Measurements from ENCODE around the gene TECTA.
"Not testable (repeated sequence)": the region's sequence is repeated elsewhere in the genome, so short reads cannot be mapped to it uniquely, and the experiment has no call there.

TECTA gene

GRCh38 chr11:121095561-121095960 is 5.5 kb upstream of the TECTA start:
- no peak for DNase-seq (ENCODE audit: low read depth)

DNA sequence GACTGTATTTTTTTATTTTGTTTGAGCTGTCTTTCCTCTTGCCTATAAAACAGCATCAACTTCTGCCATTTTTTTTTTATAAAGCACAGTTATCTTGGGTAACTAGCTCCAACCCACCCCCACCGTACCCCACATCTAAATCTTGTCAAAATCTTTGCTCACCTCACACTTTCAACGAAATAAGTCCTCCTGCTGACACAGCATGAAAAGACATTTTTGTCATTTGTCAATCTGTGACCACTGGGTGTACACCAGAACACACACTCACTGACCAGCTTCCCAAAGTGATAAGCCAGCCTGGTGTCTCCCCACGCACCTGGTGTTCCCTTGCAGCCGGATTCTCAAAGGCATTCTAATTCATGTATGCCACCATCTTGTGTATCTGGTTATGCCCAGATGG is 1.7 kb upstream of the TECTA start:
- no peak for DNase-seq (ENCODE audit: low read depth)

DNA sequence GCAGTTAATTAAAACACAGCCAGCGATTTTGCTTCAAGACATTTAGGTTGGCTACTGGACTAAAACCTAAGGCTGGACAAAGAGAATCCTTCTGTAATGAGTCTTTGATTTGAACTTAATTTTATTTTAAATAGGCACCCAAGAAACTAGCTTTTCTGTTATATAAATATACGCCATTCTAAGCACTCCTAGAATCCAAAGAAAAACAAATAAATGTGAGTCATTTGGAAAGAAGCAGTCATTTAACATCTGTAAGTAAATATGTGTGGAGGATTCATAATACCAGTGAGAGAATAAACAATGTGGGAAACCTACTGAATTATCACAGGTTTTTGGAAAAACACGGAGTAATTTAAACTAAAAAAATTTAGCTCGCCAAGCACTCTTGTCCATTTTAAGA is 1.2 kb upstream of the TECTA start:
- no peak for DNase-seq (ENCODE audit: low read depth)

DNA sequence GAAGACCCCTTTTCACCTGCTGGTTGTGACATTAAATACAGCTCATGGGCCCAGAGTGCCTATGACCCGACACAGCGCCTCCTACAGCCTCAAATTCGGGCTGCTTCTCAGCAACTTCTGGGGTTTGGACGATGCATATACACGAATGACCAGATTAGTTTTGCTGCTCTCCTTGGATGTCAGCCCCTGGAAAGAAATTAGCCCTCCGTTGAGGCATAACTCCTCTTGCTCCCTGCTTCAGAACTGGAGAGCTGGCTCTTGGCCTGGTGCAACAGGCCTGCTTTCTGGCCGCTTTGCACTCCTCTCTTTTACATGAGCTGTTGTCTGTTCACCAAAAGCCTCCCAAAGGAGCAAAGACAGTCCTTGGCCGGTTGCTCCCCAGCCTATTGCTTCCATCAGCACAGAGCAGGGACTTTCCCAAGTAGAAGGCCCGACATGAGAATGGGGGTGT is 3.3 kb downstream of the TECTA start:
- DNase-seq (ENCODE audit: low read depth): no peak

GRCh38 chr11:121105063-121105480 is 4.0 kb downstream of the TECTA start:
- no peak for DNase-seq (ENCODE audit: low read depth)

GRCh38 chr11:121105481-121106195 is 4.6 kb downstream of the TECTA start:
- DNase-seq (ENCODE audit: low read depth): no peak

- no peak for DNase-seq (ENCODE audit: low read depth)
These were observed 5.8 kb downstream of the TECTA start for GRCh38 chr11:121106812-121107211.

DNA sequence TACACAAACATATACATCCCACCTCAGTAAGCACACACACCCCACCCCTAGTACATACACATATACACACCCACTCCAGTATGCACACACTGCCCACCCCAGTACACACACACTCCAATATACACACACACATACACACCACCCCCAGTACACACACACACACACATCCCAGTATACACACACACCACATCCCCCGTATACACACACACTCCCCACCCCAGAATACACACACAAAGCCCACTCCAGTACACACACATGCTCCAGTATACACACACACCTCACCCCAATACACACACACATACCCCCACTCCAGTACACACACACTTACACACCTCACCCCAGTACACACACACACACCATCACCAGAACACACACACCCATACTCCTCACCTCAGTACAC is 7.4 kb downstream of the TECTA start:
- no peak for DNase-seq (ENCODE audit: low read depth)

DNA sequence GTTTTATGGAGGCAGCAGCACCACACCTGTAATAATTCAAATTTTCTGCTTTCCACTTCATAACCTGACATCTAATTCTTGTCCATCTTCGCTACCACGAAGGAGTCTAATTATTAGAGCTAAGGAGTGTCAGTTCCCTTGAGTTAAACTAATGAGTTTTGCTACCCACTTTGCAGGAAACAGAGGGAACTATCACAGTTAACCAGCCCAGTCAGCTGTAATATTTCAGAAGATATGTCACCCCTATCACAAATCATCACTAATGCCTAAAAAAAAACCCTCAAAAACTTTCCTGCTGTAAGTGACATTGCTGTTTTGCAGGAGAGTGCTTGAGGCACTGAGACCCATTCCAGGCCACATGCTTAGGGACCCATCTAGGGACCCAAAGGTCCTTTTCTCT is 8.4 kb downstream of the TECTA start:
- no peak for DNase-seq (ENCODE audit: low read depth)

- no peak for DNase-seq (ENCODE audit: low read depth)
These were observed 9.0 kb downstream of the TECTA start for GRCh38 chr11:121109916-121110586.

DNA sequence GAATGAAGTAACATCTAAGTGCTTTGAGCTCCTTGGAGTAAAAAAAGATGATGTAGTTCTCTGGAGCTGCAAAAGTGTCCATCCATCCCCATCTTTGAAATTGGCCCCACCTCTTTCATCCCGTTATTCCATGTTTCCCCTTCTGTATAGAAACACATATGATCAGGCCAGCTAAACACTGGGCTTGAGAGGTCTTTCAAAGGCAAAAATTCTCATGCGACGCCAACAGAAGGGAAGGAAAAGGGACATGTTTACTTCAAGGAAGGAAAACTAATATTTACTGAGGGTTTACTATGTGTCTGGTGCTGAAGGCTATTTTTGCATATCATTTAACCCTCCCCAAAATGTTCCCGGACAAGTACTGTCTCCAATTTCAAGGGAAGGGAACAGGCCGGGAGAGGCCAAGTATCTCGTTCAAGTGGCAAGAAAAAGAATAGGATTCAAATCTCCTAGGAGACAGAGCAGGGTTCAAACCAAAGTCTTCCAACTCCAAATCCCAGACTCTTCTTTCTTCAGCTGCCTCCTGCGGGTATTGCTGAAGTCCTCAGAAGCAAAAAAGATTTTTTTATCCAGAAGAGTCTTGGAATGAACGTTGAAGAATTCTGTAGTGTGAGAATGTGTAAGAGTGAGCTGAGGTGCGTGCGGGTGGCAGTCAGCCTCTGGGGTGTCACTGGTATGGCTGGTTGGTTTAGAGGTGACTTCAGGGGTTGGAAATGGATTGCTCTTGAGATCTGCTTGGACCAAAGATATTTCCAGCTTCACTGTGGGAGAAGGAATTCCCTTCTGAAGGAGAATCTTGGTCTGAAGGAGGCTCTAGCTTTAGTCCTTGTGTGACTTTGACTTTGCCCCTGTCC is 10.1 kb downstream of the TECTA start:
- DNase-seq (ENCODE audit: low read depth): no peak

GRCh38 chr11:121112498-121113455 is 11.7 kb downstream of the TECTA start:
- DNase-seq (ENCODE audit: low read depth): no peak

DNA sequence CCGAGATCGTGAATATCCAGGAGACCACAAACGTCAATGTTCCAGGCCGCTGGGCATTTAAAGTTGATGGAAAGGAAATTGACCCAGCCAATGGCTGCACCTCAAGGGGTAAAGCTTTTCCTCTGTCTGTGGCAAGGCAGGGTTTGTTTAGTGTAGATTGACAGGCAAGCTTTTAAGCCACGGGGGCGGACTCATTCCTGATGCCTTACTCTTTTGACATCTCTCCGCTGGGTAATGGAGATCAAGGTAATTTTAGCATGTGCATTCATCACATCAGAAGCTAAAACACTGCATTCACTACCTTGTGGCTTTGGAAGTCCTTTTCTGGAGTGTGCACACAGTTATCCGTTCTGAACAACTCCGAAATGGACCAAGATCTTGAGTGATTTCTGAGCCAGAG is 12.6 kb downstream of the TECTA start:
- no peak for DNase-seq (ENCODE audit: low read depth)

DNA sequence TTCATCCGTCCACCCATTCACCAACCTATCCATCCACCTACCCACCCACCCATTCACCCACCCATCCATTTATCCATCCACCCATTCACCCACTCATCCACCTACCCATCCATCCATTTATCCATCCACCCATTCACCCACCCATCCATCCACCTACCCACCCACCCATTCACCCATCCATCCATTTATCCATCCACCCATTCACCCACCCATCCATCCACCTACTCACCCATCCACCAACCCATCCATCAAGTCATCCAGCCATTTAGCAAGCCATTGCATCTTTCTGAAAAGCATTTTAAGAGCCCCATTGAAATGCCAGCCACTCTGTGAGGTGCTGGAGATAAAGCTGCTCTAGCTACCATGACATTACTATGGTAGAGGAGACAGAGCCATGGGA is 14.0 kb downstream of the TECTA start:
- not testable (repeated sequence) for DNase-seq (ENCODE audit: low read depth)

GRCh38 chr11:121117788-121118187 is 16.7 kb downstream of the TECTA start:
- DNase-seq (ENCODE audit: low read depth): no peak

DNA sequence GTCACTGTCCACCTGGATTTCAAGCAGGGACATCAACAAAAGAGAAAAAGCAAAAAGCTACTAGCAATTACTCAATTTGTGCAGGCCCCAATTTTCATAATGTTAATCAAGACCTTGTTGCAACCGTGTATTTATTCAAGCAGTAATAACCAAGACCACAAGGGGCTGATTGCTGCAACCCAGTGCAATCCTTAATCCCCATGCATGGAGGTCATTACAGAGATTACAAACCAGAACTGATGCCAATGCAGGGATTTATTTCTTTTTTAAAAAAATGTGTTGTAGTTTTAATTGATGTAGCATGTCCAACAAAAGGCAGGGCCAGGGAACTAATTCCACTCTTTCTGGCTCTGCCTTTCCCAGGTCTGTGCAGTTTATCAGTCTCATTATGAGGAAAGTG is 18.4 kb downstream of the TECTA start:
- no peak for DNase-seq (ENCODE audit: low read depth)

GRCh38 chr11:121122328-121122727 is 21.3 kb downstream of the TECTA start:
- DNase-seq (ENCODE audit: low read depth): no peak

DNA sequence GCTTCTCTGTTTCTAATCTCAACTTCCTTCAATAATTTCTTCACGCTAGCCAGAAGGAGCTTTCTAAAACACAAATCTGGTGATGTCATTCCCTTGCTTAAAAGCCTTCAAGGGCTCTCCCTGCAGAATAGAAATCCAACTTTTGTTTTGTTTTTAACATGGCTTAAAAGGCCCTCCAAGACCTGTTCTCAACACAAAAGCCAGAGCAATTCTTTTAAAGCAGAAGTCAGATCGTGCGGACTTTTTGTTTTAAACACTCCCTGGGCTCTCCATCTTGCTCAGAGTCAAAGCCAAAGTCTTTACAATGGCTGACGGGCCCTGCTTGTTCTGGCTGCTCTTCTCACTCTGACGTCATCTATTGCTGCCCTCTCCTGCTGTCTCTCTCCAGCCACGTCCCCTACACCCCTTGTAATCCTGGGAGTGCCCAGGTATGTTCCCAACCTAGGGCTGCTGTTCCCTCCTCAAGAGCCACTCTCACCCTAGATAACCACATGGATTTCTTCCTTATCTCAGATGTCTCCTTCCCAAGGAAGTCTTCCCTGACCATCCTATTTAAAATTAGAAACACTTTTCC is 22.5 kb downstream of the TECTA start:
- DNase-seq (ENCODE audit: low read depth): no peak

GRCh38 chr11:121127809-121128208 is 26.8 kb downstream of the TECTA start:
- no peak for DNase-seq (ENCODE audit: low read depth)

DNA sequence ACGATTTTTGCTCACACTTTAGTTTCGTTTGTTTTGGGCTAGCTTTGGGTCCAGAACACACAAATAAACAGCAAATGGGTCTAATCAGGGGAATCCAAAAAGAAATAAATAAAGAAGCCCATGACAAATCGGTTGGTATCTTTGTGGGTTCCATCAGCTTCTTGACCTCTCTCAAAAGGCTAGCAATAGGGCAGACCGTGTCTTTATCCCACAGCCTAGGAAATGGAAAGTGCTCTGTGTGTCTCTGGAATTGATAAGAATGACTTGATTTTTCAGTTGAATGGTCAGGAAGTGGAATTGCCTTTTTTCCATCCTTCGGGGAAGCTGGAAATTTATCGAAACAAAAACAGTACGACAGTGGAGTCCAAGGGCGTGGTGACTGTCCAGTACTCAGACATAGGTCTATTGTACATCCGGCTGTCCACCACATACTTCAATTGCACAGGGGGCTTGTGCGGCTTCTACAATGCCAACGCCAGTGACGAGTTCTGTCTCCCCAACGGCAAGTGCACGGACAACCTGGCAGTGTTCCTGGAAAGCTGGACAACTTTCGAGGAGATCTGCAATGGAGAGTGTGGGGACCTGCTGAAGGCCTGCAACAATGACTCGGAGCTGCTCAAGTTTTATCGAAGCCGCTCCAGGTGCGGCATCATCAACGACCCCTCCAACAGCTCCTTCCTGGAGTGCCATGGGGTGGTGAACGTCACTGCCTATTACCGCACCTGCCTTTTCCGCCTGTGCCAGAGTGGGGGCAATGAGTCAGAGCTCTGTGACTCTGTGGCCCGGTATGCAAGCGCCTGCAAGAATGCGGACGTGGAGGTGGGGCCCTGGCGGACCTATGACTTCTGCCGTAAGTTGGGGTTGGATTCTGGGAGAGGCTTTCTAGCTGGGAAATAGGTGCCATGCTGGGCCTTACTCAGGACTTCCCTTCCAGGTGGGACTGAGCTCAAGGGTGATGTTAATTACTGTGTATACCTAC is 28.6 kb downstream of the TECTA start:
- no peak for DNase-seq (ENCODE audit: low read depth)
